Panc1 (cell line): ENCODE measurements around the gene SMAP2. TPM values are rescaled to one million over a fixed set of nuclear protein-coding genes. Genes with fewer than 3 reads are reported as not detected.

Source experiments
- ATAC-seq: fragments of 200-7000 bp; cut with Tn5 transposase; 2 replicates; pipeline ENCODE4 v1.9.1; 2020; ENCODE audit warnings: mild to moderate bottlenecking, moderate library complexity
- BruUV-seq: library from RNA; stranded (reverse); fragments of 400-500 nt; replicated peaks from 2 replicates; lab custom pipeline; 2021; lab: Mats Ljungman, UMichigan
- CTCF ChIA-PET: fragments of 300-600 bp; sonication (Branson Sonifier 250); formaldehyde crosslinking; loops from one replicate; lab custom pipeline; 2022; ENCODE audit warnings: antibody characterized with exemption; lab: Charles Lee
- POLR2A ChIA-PET: fragments of 300-600 bp; sonication (Branson Sonifier 250); formaldehyde crosslinking; loops from one replicate; lab custom pipeline; 2022; ENCODE audit warnings: antibody characterized with exemption; lab: Charles Lee
- DNase-seq: peaks from one replicate; pipeline ENCODE4 v3.0.0-alpha.2; 2010; ENCODE audit warnings: low read depth, low spot score
- H3K27ac ChIP-seq: 2 replicates; pipeline ENCODE4 v1.5.1; 2011; ENCODE audit warnings: mild to moderate bottlenecking, low read length, inconsistent platforms
- H3K27me3 ChIP-seq: fragments of 200-500 bp; sonication (Bioruptor generic); 2 replicates; pipeline ENCODE4 v1.6.0; 2014; ENCODE audit warnings: low read length, inconsistent platforms; ENCODE audit not compliant: control insufficient read depth, insufficient read depth
- H3K36me3 ChIP-seq: fragments of 200-500 bp; sonication (Bioruptor generic); 2 replicates; pipeline ENCODE4 v1.5.1; 2014; ENCODE audit warnings: inconsistent platforms, mild to moderate bottlenecking, low read length, moderate library complexity; ENCODE audit not compliant: control insufficient read depth, insufficient read depth
- H3K4me1 ChIP-seq: 2 replicates; pipeline ENCODE4 v1.5.1; 2011; ENCODE audit warnings: inconsistent platforms, mild to moderate bottlenecking, low read length, moderate library complexity; ENCODE audit not compliant: control insufficient read depth, insufficient read depth
- H3K4me3 ChIP-seq, 2 experiments: 2 replicates each; pipeline ENCODE4 v1.5.1; 2011 to 2012; ENCODE audit warnings: low read depth in 2 of 2, low read length in 2 of 2, mild to moderate bottlenecking in 2 of 2, inconsistent platforms in 1 of 2, moderate library complexity in 1 of 2
- H3K9me3 ChIP-seq: fragments of 200-500 bp; sonication (Bioruptor generic); 2 replicates; pipeline ENCODE4 v1.5.1; 2014; ENCODE audit warnings: low read depth, mild to moderate bottlenecking, inconsistent platforms, low read length, moderate library complexity; ENCODE audit not compliant: control insufficient read depth, insufficient read depth
- CTCF ChIP-seq: fragments of 450-650 bp; IDR thresholded peaks from 2 replicates; pipeline ENCODE4 v1.5.1; 2017; ENCODE audit warnings: mild to moderate bottlenecking
- POLR2AphosphoS5 ChIP-seq: IDR thresholded peaks from 2 replicates; pipeline ENCODE4 v1.6.1; 2012; ENCODE audit warnings: mild to moderate bottlenecking, low read depth, low read length, moderate library complexity
- REST ChIP-seq, 2 experiments: IDR thresholded peaks; 2 replicates each; pipeline ENCODE4 v1.6.1; 2011 to 2012; ENCODE audit warnings: low read depth in 2 of 2, control low read depth in 1 of 2, low read length in 1 of 2, mild to moderate bottlenecking in 1 of 2, moderate library complexity in 1 of 2; ENCODE audit not compliant: insufficient read depth in 1 of 2
- SIN3A ChIP-seq: IDR thresholded peaks from 2 replicates; pipeline ENCODE4 v1.6.1; 2012; ENCODE audit warnings: low read depth, mild to moderate bottlenecking, low read length, moderate library complexity, borderline replicate concordance; ENCODE audit not compliant: insufficient read depth
- TCF7L2 ChIP-seq: IDR thresholded peaks from 2 replicates; pipeline ENCODE4 v1.6.1; 2011; ENCODE audit warnings: mild to moderate bottlenecking, low read depth, low read length, inconsistent platforms
- in situ Hi-C: cut with HindIII; loops from 2 replicates; pipeline ENCODE4 v1.10.0; 2016; ENCODE audit warnings: low sequenced_read_pairs, low pct_unique_long_range_greater_than_20kb
- intact Hi-C: fragments of 100-400 bp; cut with micrococcal nuclease; formaldehyde crosslinking; loops from one replicate; pipeline ENCODE4 v1.10.0; 2022; ENCODE audit not compliant: unreplicated experiment
- total RNA-seq: library from RNA; stranded (reverse); gene quantifications from one replicate; pipeline ENCODE4 v1.2.1, GENCODE V29; 2021; ENCODE audit not compliant: unreplicated experiment

The SMAP2 gene
- total RNA-seq, 1 experiment from 2014 or later: 21.5 TPM

GRCh38 chr1:40353082-40353481 is 20.4 kb upstream of the SMAP2 start:
- no TSS peak for BruUV-seq
- Histone ChIP-seq H3K4me1 (no peaks in the 10 kb centered on the region), H3K4me3 (no peak overlapping the region), H3K27me3 (no peaks in the 10 kb centered on the region), H3K9me3 (peaks cover 5% of the 10 kb centered on the region; the same call in 1 of the 2 replicates), H3K36me3 (no peaks in the 10 kb centered on the region), H3K27ac (no peak overlapping the region)
- intact Hi-C loops: no loop called here
- TF ChIP-seq TCF7L2 (no peak), CTCF (no peak), SIN3A (no peak), REST (IDR thresholded peaks at IDR 0.05; ENCODE audit: insufficient read depth in 1 of 2, low read depth in 2 of 2, low read length in 1 of 2) (no peak), POLR2AphosphoS5 (no peak)
- in situ Hi-C loops: no loop called here
- ATAC-seq (no peak), DNase-seq (no peak)
- ChIA-PET CTCF (no interaction called here), POLR2A (no interaction called here)

- Histone ChIP-seq H3K9me3 (peaks cover 5% of the 10 kb centered on the region; the same call in 1 of the 2 replicates), H3K27me3 (no peaks in the 10 kb centered on the region), H3K4me3 (no peak overlapping the region), H3K36me3 (no peaks in the 10 kb centered on the region), H3K27ac (no peak overlapping the region), H3K4me1 (no peaks in the 10 kb centered on the region)
- ChIA-PET CTCF (no interaction called here), POLR2A (no interaction called here)
- TF ChIP-seq POLR2AphosphoS5: no peak
- TF ChIP-seq TCF7L2: no peak
- TF ChIP-seq SIN3A: no peak
- no peak for TF ChIP-seq CTCF
- no peak for TF ChIP-seq REST (IDR thresholded peaks at IDR 0.05; ENCODE audit: insufficient read depth in 1 of 2, low read depth in 2 of 2, low read length in 1 of 2)
- ATAC-seq (no peak), DNase-seq (no peak)
- intact Hi-C loops: no loop called here
- in situ Hi-C loops: no loop called here
- no TSS peak for BruUV-seq
Measured at GRCh38 chr1:40357625-40358024, 15.9 kb upstream of the SMAP2 start.
